HCT116 (cell line): ENCODE data around the gene CASZ1. TPM values are rescaled to one million over a fixed set of nuclear protein-coding genes. Genes with fewer than 3 reads are reported as not detected.

Source experiments
- ATAC-seq: fragments of 200-7000 bp; cut with Tn5 transposase; 2 replicates; pipeline ENCODE4 v1.9.1; 2020; ENCODE audit warnings: mild to moderate bottlenecking, moderate library complexity
- BruUV-seq: library from RNA; stranded (reverse); fragments of 400-500 nt; replicated peaks from 2 replicates; lab custom pipeline; 2021; lab: Mats Ljungman, UMichigan
- CTCF ChIA-PET: fragments of 300-600 bp; sonication (Branson Sonifier 250); formaldehyde crosslinking; loops from one replicate; lab custom pipeline; 2021; ENCODE audit warnings: antibody characterized with exemption; lab: Charles Lee
- POLR2A ChIA-PET: fragments of 300-600, 350-600 bp; sonication (Branson Sonifier 250); formaldehyde crosslinking; loops from one replicate; lab custom pipeline; 2021; ENCODE audit warnings: antibody characterized with exemption; lab: Charles Lee
- RAD21 ChIA-PET, 2 experiments: fragments of 300-600 bp; sonication (Branson Sonifier 250); formaldehyde crosslinking; loops; one replicate each; lab custom pipeline; 2023; ENCODE audit warnings: low total read pairs in 2 of 2; ENCODE audit not compliant: uncharacterized antibody in 2 of 2, unreplicated experiment in 2 of 2, low non-redundant PET in 1 of 2; lab: Charles Lee
- DNase-seq: peaks from one replicate; pipeline ENCODE4 v3.0.0-alpha.2; 2010; ENCODE audit warnings: low read depth, low spot score
- H2AFZ ChIP-seq: fragments of 200-600 bp; shearing (Covaris generic), sonication (generic); 2 replicates; pipeline ENCODE4 v1.6.1; 2017; ENCODE audit warnings: low read depth, mixed run types, mixed read lengths, antibody characterized with exemption, low read length; ENCODE audit not compliant: poor library complexity, severe bottlenecking
- H3K27ac ChIP-seq: 2 replicates; pipeline ENCODE4 v1.5.1; 2012; ENCODE audit warnings: low read depth, low read length
- H3K27me3 ChIP-seq: fragments of 200-600 bp; sonication (generic); 2 replicates; pipeline ENCODE4 v1.6.1; 2016; ENCODE audit warnings: mixed run types, low read length, mixed read lengths; ENCODE audit not compliant: insufficient read depth
- H3K36me3 ChIP-seq, 2 experiments: fragments of 200-500 bp in 1 of 2; fragments of 200-600 bp in 1 of 2; sonication (Bioruptor generic) in 1 of 2; sonication (generic) in 1 of 2; 2 replicates each; pipeline versions ENCODE4 v1.5.1 to v1.6.1; 2014 to 2016; ENCODE audit warnings: low read length in 2 of 2, inconsistent platforms in 1 of 2, mixed read lengths in 1 of 2, mixed run types in 1 of 2; ENCODE audit not compliant: insufficient read depth in 2 of 2, control insufficient read depth in 1 of 2
- H3K4me1 ChIP-seq, 2 experiments: fragments of 200-600 bp in 1 of 2; sonication (generic) in 1 of 2; 2 replicates each; pipeline versions ENCODE4 v1.5.1 to v1.6.1; 2012 to 2017; ENCODE audit warnings: low read length in 2 of 2, inconsistent platforms in 1 of 2, mild to moderate bottlenecking in 1 of 2, mixed read lengths in 1 of 2, mixed run types in 1 of 2, moderate library complexity in 1 of 2; ENCODE audit not compliant: insufficient read depth in 2 of 2, control insufficient read depth in 1 of 2
- H3K4me2 ChIP-seq: fragments of 200-600 bp; sonication (generic); 2 replicates; pipeline ENCODE4 v1.6.1; 2017; ENCODE audit warnings: mixed run types, low read length, mixed read lengths
- H3K4me3 ChIP-seq, 2 experiments: fragments of 200-600 bp in 1 of 2; sonication (generic) in 1 of 2; replicated peaks in 1 of 2; 2 replicates each; pipeline ENCODE4 v1.5.1; 2011 to 2016; ENCODE audit warnings: low read length in 2 of 2, control low read depth in 1 of 2, low read depth in 1 of 2, mild to moderate bottlenecking in 1 of 2, mixed read lengths in 1 of 2, mixed run types in 1 of 2
- H3K79me2 ChIP-seq: fragments of 200-600 bp; sonication (generic); 2 replicates; pipeline ENCODE4 v1.6.1; 2017; ENCODE audit warnings: mild to moderate bottlenecking, mixed run types, low read length, moderate library complexity, mixed read lengths; ENCODE audit not compliant: insufficient read depth
- H3K9ac ChIP-seq: fragments of 200-600 bp; sonication (generic); 2 replicates; pipeline ENCODE4 v1.6.1; 2016; ENCODE audit warnings: low read length, mixed read lengths
- H3K9me2 ChIP-seq: fragments of 200-600 bp; sonication (generic), shearing (Covaris generic); 2 replicates; pipeline ENCODE4 v1.6.1; 2017; ENCODE audit warnings: mixed run types, mild to moderate bottlenecking, moderate library complexity; ENCODE audit not compliant: insufficient read depth
- H3K9me3 ChIP-seq, 2 experiments: fragments of 200-500 bp in 1 of 2; fragments of 200-600 bp in 1 of 2; sonication (Bioruptor generic) in 1 of 2; sonication (generic) in 1 of 2; 2 replicates each; pipeline ENCODE4 v1.6.1; 2014 to 2017; ENCODE audit warnings: low read length in 2 of 2, mixed read lengths in 2 of 2, inconsistent platforms in 1 of 2, low read depth in 1 of 2, mild to moderate bottlenecking in 1 of 2, mixed run types in 1 of 2, moderate library complexity in 1 of 2; ENCODE audit not compliant: control insufficient read depth in 1 of 2, insufficient read depth in 1 of 2
- H4K20me1 ChIP-seq: fragments of 200-600 bp; sonication (generic), shearing (Covaris generic); 2 replicates; pipeline ENCODE4 v1.6.1; 2017; ENCODE audit warnings: mixed run types, mild to moderate bottlenecking, moderate library complexity; ENCODE audit not compliant: insufficient read depth
- CBX3 ChIP-seq: IDR thresholded peaks from 2 replicates; pipeline ENCODE4 v1.6.1; 2012; ENCODE audit warnings: low read depth
- EGR1 ChIP-seq: IDR thresholded peaks from 2 replicates; pipeline ENCODE4 v1.6.1; 2012; ENCODE audit warnings: low read depth
- ELF1 ChIP-seq: IDR thresholded peaks from 2 replicates; pipeline ENCODE4 v1.6.1; 2012; ENCODE audit warnings: low read depth, borderline replicate concordance
- EZH2 ChIP-seq: fragments of 200-600 bp; sonication (generic); IDR thresholded peaks from 2 replicates; pipeline ENCODE4 v1.6.1; 2017; ENCODE audit warnings: antibody characterized with exemption, mixed run types
- EZH2phosphoT487 ChIP-seq: fragments of 200-600 bp; IDR thresholded peaks from 2 replicates; pipeline ENCODE4 v1.6.1; 2018; ENCODE audit warnings: antibody characterized with exemption, borderline replicate concordance
- JUND ChIP-seq: IDR thresholded peaks from 2 replicates; pipeline ENCODE4 v1.6.1; 2012
- SRF ChIP-seq: IDR thresholded peaks from 2 replicates; pipeline ENCODE4 v1.6.1; 2012; ENCODE audit warnings: low read depth
- YY1 ChIP-seq: IDR thresholded peaks from 2 replicates; pipeline ENCODE4 v1.6.1; 2011; ENCODE audit warnings: low read length, low read depth, moderate library complexity, mild to moderate bottlenecking; ENCODE audit not compliant: insufficient replicate concordance; ENCODE audit errors: extremely low read depth
- intact Hi-C: fragments of 100-400 bp; cut with micrococcal nuclease; formaldehyde crosslinking; loops from 2 replicates; pipeline ENCODE4 v1.10.0; 2022
- total RNA-seq: library from RNA; stranded (reverse); gene quantifications from one replicate; pipeline ENCODE4 v1.2.1, GENCODE V29; 2021; ENCODE audit not compliant: unreplicated experiment
- TF ChIP-seq, protein P1 (sequence below): IDR thresholded peaks from 2 replicates; pipeline ENCODE4 v1.6.1; 2012; ENCODE audit warnings: low read depth
- TF ChIP-seq, protein P2 (sequence below), 3 experiments: fragments of 200-600 bp in 1 of 3; sonication (generic) in 1 of 3; IDR thresholded peaks in 2 of 3; conservative IDR thresholded peaks in 1 of 3; 2 replicates each; pipeline ENCODE4 v1.5.1; 2012 to 2017; ENCODE audit warnings: low read depth in 2 of 3, low read length in 2 of 3, antibody characterized with exemption in 1 of 3, borderline replicate concordance in 1 of 3, control low read depth in 1 of 3, mild to moderate bottlenecking in 1 of 3, mixed read lengths in 1 of 3, mixed run types in 1 of 3, moderate library complexity in 1 of 3; ENCODE audit not compliant: insufficient read depth in 1 of 3

The CASZ1 gene
- total RNA-seq, 1 experiment from 2014 or later = 7.7 TPM

DNA sequence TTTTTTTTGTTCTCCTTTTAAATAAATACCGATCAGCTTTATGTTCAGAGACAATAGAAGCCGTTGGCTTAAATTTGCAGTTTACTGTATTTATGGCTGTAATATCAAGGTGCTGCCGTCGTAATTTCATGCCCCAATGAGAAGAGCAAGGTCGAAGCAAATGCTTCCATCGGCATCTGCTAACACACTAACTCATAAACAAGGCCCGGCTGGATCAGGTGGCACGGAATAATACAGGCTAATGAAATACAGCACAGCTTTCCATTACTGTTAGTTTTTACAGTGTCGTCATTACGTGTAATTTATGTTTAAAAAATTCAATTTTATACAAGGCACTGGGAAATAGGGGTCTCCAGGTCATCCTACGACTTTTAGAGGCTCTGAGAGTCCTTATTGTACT lies 202.7 kb downstream of the CASZ1 start:
- ATAC-seq (no peak), DNase-seq (no peak)
- Histone ChIP-seq H3K4me1 (peaks cover 7 to 10% of the 10 kb centered on the region in 2 experiments), H3K79me2 (no peaks in the 10 kb centered on the region), H2AFZ (no peak overlapping the region), H3K9ac (no peak overlapping the region), H3K9me3 (no peaks in the 10 kb centered on the region), H3K36me3 (no peaks in the 10 kb centered on the region), H3K4me3 (no peak overlapping the region), H3K27me3 (no peaks in the 10 kb centered on the region), H3K9me2 (no peaks in the 10 kb centered on the region), H4K20me1 (no peaks in the 10 kb centered on the region), H3K4me2 (no peak overlapping the region), H3K27ac (no peak overlapping the region)
- ChIA-PET RAD21 (no interaction called here), CTCF (no interaction called here), POLR2A (no interaction called here)
- intact Hi-C loops = no loop called here
- TF ChIP-seq CBX3 (no peak), YY1 (no peak), EGR1 (no peak), SRF (no peak), EZH2phosphoT487 (no peak)
- TF ChIP-seq, protein P1, sequence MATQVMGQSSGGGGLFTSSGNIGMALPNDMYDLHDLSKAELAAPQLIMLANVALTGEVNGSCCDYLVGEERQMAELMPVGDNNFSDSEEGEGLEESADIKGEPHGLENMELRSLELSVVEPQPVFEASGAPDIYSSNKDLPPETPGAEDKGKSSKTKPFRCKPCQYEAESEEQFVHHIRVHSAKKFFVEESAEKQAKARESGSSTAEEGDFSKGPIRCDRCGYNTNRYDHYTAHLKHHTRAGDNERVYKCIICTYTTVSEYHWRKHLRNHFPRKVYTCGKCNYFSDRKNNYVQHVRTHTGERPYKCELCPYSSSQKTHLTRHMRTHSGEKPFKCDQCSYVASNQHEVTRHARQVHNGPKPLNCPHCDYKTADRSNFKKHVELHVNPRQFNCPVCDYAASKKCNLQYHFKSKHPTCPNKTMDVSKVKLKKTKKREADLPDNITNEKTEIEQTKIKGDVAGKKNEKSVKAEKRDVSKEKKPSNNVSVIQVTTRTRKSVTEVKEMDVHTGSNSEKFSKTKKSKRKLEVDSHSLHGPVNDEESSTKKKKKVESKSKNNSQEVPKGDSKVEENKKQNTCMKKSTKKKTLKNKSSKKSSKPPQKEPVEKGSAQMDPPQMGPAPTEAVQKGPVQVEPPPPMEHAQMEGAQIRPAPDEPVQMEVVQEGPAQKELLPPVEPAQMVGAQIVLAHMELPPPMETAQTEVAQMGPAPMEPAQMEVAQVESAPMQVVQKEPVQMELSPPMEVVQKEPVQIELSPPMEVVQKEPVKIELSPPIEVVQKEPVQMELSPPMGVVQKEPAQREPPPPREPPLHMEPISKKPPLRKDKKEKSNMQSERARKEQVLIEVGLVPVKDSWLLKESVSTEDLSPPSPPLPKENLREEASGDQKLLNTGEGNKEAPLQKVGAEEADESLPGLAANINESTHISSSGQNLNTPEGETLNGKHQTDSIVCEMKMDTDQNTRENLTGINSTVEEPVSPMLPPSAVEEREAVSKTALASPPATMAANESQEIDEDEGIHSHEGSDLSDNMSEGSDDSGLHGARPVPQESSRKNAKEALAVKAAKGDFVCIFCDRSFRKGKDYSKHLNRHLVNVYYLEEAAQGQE = no peak
- BruUV-seq = no TSS peak

DNA sequence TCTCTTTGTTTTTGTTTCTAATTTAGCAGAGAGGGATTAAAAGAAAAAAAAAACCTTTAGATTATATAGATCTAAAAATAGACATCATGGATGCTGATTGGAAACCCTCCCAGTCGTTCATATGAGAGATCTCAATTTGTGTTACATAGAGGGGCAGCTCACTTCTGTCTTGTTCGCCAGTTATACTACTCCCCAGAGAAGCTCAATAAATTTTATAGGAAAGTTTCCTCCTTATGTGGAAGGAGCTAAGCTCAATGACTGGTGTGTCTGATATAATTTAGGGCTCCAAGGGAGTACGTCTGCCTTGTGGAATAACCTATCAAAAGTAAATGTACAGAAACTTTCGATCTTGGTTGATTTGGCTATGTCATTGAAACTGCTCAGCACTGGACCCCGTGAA lies 204.1 kb downstream of the CASZ1 start:
- Histone ChIP-seq H4K20me1 (no peaks in the 10 kb centered on the region), H3K36me3 (no peaks in the 10 kb centered on the region), H3K4me3 (no peak overlapping the region), H3K79me2 (no peaks in the 10 kb centered on the region), H2AFZ (no peak overlapping the region), H3K27ac (no peak overlapping the region), H3K27me3 (no peaks in the 10 kb centered on the region), H3K9ac (no peak overlapping the region), H3K9me2 (no peaks in the 10 kb centered on the region), H3K4me2 (no peak overlapping the region), H3K4me1 (no peaks in the 10 kb centered on the region), H3K9me3 (no peaks in the 10 kb centered on the region)
- ATAC-seq = no peak
- CTCF ChIA-PET = no interaction called here
- RAD21 ChIA-PET = no interaction called here
- TF ChIP-seq ELF1 = no peak
- TF ChIP-seq EZH2 = no peak
- TF ChIP-seq, protein P2, sequence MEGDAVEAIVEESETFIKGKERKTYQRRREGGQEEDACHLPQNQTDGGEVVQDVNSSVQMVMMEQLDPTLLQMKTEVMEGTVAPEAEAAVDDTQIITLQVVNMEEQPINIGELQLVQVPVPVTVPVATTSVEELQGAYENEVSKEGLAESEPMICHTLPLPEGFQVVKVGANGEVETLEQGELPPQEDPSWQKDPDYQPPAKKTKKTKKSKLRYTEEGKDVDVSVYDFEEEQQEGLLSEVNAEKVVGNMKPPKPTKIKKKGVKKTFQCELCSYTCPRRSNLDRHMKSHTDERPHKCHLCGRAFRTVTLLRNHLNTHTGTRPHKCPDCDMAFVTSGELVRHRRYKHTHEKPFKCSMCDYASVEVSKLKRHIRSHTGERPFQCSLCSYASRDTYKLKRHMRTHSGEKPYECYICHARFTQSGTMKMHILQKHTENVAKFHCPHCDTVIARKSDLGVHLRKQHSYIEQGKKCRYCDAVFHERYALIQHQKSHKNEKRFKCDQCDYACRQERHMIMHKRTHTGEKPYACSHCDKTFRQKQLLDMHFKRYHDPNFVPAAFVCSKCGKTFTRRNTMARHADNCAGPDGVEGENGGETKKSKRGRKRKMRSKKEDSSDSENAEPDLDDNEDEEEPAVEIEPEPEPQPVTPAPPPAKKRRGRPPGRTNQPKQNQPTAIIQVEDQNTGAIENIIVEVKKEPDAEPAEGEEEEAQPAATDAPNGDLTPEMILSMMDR (IDR thresholded peaks at IDR 0.05 in 2 of 3, conservative IDR thresholded peaks at IDR 0.05 in 1 of 3; ENCODE audit: borderline replicate concordance in 1 of 3, insufficient read depth in 1 of 3, low read depth in 2 of 3, low read length in 2 of 3) = no peak
- TF ChIP-seq JUND = no peak
- no peak for DNase-seq
- intact Hi-C loops = no loop called here
- POLR2A ChIA-PET = no interaction called here
- BruUV-seq = no TSS peak
